Neural cell (in vitro differentiated cells): ENCODE data around the gene HMCN2.

Experiments
- CTCF ChIP-seq: fragments of 450-650 bp; IDR thresholded peaks from 2 replicates; pipeline ENCODE4 v1.5.1; 2014; ENCODE audit warnings: antibody characterized with exemption, mild to moderate bottlenecking, moderate library complexity; ENCODE audit not compliant: poor library complexity, severe bottlenecking
- TF ChIP-seq, protein P1 (sequence below): IDR thresholded peaks from 2 replicates; pipeline ENCODE4 v1.6.1; 2012; ENCODE audit warnings: borderline replicate concordance

GRCh38 chr9:130222833-130223232 is 42.7 kb upstream of the HMCN2 start:
- no peak for TF ChIP-seq CTCF
- TF ChIP-seq, protein P1, sequence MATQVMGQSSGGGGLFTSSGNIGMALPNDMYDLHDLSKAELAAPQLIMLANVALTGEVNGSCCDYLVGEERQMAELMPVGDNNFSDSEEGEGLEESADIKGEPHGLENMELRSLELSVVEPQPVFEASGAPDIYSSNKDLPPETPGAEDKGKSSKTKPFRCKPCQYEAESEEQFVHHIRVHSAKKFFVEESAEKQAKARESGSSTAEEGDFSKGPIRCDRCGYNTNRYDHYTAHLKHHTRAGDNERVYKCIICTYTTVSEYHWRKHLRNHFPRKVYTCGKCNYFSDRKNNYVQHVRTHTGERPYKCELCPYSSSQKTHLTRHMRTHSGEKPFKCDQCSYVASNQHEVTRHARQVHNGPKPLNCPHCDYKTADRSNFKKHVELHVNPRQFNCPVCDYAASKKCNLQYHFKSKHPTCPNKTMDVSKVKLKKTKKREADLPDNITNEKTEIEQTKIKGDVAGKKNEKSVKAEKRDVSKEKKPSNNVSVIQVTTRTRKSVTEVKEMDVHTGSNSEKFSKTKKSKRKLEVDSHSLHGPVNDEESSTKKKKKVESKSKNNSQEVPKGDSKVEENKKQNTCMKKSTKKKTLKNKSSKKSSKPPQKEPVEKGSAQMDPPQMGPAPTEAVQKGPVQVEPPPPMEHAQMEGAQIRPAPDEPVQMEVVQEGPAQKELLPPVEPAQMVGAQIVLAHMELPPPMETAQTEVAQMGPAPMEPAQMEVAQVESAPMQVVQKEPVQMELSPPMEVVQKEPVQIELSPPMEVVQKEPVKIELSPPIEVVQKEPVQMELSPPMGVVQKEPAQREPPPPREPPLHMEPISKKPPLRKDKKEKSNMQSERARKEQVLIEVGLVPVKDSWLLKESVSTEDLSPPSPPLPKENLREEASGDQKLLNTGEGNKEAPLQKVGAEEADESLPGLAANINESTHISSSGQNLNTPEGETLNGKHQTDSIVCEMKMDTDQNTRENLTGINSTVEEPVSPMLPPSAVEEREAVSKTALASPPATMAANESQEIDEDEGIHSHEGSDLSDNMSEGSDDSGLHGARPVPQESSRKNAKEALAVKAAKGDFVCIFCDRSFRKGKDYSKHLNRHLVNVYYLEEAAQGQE: no peak
